Esophagus (tissue), 2 donors: Measurements from ENCODE around the gene ACVR1C. TPM values are rescaled to one million over a fixed set of nuclear protein-coding genes. Genes with fewer than 3 reads are reported as not detected.

Experiments
- H3K27ac ChIP-seq, 2 donors: one replicate each; pipeline ENCODE4 v1.5.1; 2013; ENCODE audit warnings: low read depth in 2 of 2, mild to moderate bottlenecking in 2 of 2, inconsistent platforms in 1 of 2, low read length in 1 of 2, moderate library complexity in 1 of 2
- H3K27me3 ChIP-seq, 2 donors: one replicate each; pipeline ENCODE4 v1.6.1; 2013; ENCODE audit warnings: low read length in 2 of 2, control low read depth in 1 of 2, mild to moderate bottlenecking in 1 of 2; ENCODE audit not compliant: insufficient read depth in 2 of 2, control insufficient read depth in 1 of 2
- H3K36me3 ChIP-seq, 2 donors: one replicate each; pipeline ENCODE4 v1.6.1; 2013; ENCODE audit warnings: low read length in 1 of 2; ENCODE audit not compliant: control insufficient read depth in 2 of 2, insufficient read depth in 2 of 2
- H3K4me1 ChIP-seq, 2 donors: one replicate each; pipeline ENCODE4 v1.6.1; 2013; ENCODE audit warnings: low read length in 1 of 2; ENCODE audit not compliant: control insufficient read depth in 2 of 2, insufficient read depth in 2 of 2
- H3K4me3 ChIP-seq, 2 donors: one replicate each; pipeline ENCODE4 v1.5.1; 2013; ENCODE audit warnings: low read length in 2 of 2, mild to moderate bottlenecking in 2 of 2, low read depth in 1 of 2, moderate library complexity in 1 of 2
- H3K9me3 ChIP-seq, 2 donors: one replicate each; pipeline ENCODE4 v1.6.1; 2013; ENCODE audit warnings: mild to moderate bottlenecking in 2 of 2, low read depth in 1 of 2, low read length in 1 of 2, moderate library complexity in 1 of 2; ENCODE audit not compliant: control insufficient read depth in 2 of 2, insufficient read depth in 1 of 2
- WGBS, 2 donors: extraction: QIAGEN DNeasy Blood & Tissue Kit; methylation state at CpG; one replicate each; pipeline ENCODE4 v1.1.7; 2013; 5-methylcytosine and 5-hydroxymethylcytosine counted together
- polyA plus RNA-seq, 2 donors: library from polyadenylated mRNA; stranded (reverse); fragments of 200-250 nt; gene quantifications; one replicate each; pipeline ENCODE4 v1.2.3, GENCODE V29; 2013
- donor health status: healthy with polysubstance abuse.
- donor health status: Bipolar disorder and iron deficiency.

Gene ACVR1C
- polyA plus RNA-seq, 2 donors: 0.06 TPM

DNA sequence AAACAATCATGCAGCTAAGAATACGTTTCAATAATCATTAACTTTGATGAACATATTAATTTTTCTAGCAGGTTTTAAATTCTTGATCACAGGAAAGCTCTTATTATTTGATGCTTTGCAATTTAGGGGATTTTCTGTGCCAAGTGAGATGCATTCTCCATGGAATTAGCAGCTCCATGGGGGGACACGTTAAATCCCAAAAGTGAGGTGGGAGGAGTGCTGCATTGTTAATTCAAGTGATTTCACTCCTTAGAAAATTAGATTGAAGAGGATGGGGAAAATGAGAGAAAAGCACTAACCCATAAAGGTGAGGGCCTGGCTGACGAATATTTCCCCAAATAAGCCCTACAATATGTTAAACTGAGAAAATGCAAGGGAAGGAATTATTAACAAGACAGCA is 69.2 kb downstream of the ACVR1C start:
- no peak overlapping the region for H3K27ac ChIP-seq
- no peaks in the 10 kb centered on the region for H3K36me3 ChIP-seq
- 46 to 56% methylated on average over 3 of the region's 3 CpGs for WGBS, 2 donors
- H3K4me1 ChIP-seq: no peaks in the 10 kb centered on the region
- H3K4me3 ChIP-seq: no peak overlapping the region
- H3K27me3 ChIP-seq: no peaks in the 10 kb centered on the region
- no peaks in the 10 kb centered on the region for H3K9me3 ChIP-seq

DNA sequence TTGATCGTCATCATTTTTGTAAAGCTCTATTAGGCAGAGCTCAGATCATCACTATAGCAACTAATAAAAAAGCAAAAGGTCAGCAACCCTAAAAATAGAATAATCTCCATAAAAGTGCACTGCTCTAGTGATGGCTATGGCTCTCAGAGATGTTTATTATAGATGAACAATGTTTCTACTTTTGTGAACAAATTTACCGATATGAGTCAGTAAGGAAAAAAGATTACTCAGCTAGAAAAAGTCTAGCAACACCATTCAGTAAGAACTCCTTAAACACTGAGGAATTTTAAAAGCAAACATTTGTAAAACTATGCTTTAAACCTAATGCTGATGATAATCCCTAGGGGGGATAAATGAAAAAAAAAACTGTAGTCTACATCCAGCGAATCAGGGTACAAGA is 69.6 kb downstream of the ACVR1C start:
- no peaks in the 10 kb centered on the region for H3K36me3 ChIP-seq
- H3K27me3 ChIP-seq: no peaks in the 10 kb centered on the region
- H3K9me3 ChIP-seq: no peaks in the 10 kb centered on the region
- 48 to 57% methylated on average over 3 of the region's 3 CpGs for WGBS, 2 donors
- no peaks in the 10 kb centered on the region for H3K4me1 ChIP-seq
- H3K4me3 ChIP-seq: no peak overlapping the region
- no peak overlapping the region for H3K27ac ChIP-seq

DNA sequence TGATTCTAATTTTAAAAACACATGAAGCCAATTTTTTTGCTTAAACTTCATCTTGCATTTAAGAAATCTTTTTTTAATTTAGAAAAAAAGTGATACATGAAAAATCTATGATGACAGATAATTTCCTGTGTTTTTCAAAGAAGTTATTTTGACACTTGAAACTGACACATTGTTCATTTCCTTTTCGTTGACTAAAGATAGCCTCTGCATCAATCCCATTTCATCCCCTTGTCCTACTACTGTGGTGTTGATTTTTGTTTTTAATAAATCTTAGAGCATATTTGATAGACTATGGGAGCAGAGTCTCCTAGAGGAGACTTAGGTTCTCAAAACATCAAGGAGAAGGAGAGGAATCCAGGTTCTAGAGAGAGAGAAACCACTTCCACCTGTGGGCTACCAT is 70.9 kb downstream of the ACVR1C start:
- no peak overlapping the region for H3K27ac ChIP-seq
- H3K27me3 ChIP-seq: no peaks in the 10 kb centered on the region
- no peaks in the 10 kb centered on the region for H3K36me3 ChIP-seq
- no peaks in the 10 kb centered on the region for H3K4me1 ChIP-seq
- no peak overlapping the region for H3K4me3 ChIP-seq
- H3K9me3 ChIP-seq: no peaks in the 10 kb centered on the region
- 66 to 77% methylated on average over 1 of the region's 1 CpG for WGBS, 2 donors

DNA sequence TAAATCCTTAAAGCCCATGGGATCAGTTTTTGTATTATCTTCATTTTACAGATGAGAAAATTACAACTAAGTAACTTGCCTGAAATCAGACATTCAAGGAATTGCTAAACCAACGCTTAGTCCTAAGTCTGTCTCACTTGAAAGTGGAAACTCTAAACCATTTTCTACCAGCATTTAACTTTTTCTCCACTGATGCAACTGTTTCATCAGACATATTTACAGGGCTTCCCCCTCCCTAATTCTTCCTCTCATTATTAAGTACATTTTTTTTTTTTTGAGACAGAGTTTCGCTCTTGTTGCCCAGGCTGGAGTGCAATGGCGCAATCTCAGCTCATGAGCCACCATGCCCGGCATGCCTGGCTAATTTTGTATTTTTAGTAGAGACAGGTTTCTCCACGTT is 88.6 kb downstream of the ACVR1C start:
- H3K4me1 ChIP-seq: no peaks in the 10 kb centered on the region
- H3K27me3 ChIP-seq: no peaks in the 10 kb centered on the region
- no peak overlapping the region for H3K27ac ChIP-seq
- no peak overlapping the region for H3K4me3 ChIP-seq
- H3K9me3 ChIP-seq: no peaks in the 10 kb centered on the region
- no peaks in the 10 kb centered on the region for H3K36me3 ChIP-seq
- 85 to 88% methylated on average over 5 of the region's 5 CpGs for WGBS, 2 donors

DNA sequence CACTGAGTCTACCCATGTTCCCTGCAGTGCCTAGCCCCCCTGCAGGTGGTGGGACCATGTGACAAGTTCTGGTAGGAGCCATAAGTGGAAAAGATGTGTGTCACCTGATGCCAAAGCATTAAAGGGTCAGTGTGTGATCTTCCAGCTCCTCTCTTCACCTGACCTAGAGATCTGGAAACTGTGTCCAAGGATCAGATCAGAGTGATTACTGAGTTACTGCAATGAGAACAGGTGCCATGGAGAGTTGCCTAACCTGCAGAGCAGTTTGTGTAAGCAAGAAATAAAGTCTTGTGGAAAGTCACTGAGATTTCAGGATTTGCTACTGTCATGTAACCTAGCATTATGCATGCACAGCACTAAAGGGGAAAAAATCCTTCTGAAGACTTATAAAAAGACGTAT is 90.6 kb downstream of the ACVR1C start:
- no peaks in the 10 kb centered on the region for H3K27me3 ChIP-seq
- H3K4me3 ChIP-seq: no peak overlapping the region
- no peak overlapping the region for H3K27ac ChIP-seq
- 88 to 89% methylated on average over 1 of the region's 1 CpG for WGBS, 2 donors
- no peaks in the 10 kb centered on the region for H3K4me1 ChIP-seq
- H3K9me3 ChIP-seq: no peaks in the 10 kb centered on the region
- H3K36me3 ChIP-seq: no peaks in the 10 kb centered on the region

DNA sequence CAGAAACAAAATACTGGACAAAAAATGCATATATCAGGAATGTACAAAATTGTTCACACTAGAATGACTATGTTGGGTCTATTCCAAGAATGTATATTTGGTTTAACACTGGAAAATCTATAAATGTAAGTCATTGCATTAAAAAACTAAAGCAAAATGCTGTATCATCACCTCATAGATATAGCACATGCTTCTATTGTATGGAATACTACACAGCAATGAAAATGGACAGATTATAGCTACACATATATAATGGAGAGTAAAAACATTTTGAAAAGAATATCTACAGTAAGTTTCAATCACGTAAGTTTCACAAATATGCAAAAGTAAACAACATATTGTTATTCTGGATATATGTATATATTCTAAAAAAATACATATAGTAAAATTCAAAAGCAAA is 91.8 kb downstream of the ACVR1C start:
- H3K4me1 ChIP-seq: no peaks in the 10 kb centered on the region
- 91% methylated on average over 1 of the region's 1 CpG for WGBS, 2 donors
- H3K9me3 ChIP-seq: no peaks in the 10 kb centered on the region

DNA sequence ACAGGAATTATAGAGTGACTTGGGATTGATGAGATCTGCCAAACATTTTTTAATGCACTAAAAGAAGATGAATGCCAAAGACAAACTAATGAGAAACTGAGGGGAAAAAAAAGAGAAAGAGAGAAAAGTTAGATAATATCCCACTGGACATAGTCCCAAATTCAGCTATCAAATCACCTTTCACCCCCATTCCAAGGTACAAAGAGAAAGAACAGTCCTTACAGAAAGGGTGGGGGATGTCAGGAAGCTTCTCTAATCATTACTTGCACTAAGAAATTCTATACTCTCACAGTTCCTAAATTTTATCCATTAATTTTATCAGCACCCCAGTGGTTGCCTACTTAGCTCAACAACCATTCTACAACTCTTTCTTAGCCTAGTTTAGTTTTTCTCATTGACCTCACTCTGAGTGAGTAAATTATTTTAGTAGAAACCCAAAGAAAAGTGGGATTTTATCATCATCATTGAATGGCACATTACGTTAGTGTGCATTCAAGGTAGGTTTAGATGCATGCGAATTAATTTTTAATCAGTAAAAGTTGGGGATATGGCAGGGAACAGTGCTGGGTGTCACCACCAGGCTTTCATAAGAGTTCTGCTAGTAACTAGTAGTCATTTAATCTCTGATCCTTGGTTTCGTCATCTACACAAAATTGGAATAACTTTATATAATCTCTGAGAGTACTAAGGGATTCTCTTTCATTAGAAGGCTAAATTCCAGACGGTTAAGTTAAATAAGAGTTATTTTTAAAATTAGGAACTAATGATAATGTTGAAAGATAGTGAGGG is 99.5 kb downstream of the ACVR1C start:
- Histone ChIP-seq H3K9me3 (no peaks in the 10 kb centered on the region), H3K27me3 (no peaks in the 10 kb centered on the region), H3K4me1 (no peaks in the 10 kb centered on the region), H3K4me3 (no peak overlapping the region), H3K27ac (no peak overlapping the region), H3K36me3 (no peaks in the 10 kb centered on the region)
- WGBS, 2 donors: 91 to 95% methylated on average over 4 of the region's 4 CpGs

More for the DNA sequence above, 91.8 kb downstream of the ACVR1C start:
- no peaks in the 10 kb centered on the region for H3K36me3 ChIP-seq
- H3K4me3 ChIP-seq: no peak overlapping the region
- no peak overlapping the region for H3K27ac ChIP-seq
- no peaks in the 10 kb centered on the region for H3K27me3 ChIP-seq

DNA sequence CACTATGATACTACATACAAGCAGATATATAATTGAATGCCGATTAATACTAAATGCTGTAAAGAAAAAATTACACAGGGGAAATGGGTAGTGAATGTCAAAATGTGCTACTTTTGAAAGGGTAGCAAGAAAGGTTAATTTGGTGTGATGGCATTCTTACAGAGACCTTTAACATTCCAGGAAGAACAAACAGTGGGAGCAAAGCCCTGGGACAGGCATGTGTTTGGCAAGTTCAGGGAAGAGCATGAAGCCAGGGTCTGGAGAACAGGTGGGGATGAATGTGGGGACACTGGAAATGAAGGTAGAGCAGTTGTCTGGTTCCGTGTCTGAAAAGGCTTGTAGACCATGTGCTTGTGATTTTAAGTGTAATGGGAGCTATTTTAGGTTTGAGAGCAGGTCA is 102.6 kb downstream of the ACVR1C start:
- Histone ChIP-seq H3K4me1 (no peaks in the 10 kb centered on the region), H3K27ac (no peak overlapping the region), H3K27me3 (no peaks in the 10 kb centered on the region), H3K36me3 (no peaks in the 10 kb centered on the region), H3K4me3 (no peak overlapping the region), H3K9me3 (no peaks in the 10 kb centered on the region)
- WGBS, 2 donors: 92 to 96% methylated on average over 2 of the region's 2 CpGs

DNA sequence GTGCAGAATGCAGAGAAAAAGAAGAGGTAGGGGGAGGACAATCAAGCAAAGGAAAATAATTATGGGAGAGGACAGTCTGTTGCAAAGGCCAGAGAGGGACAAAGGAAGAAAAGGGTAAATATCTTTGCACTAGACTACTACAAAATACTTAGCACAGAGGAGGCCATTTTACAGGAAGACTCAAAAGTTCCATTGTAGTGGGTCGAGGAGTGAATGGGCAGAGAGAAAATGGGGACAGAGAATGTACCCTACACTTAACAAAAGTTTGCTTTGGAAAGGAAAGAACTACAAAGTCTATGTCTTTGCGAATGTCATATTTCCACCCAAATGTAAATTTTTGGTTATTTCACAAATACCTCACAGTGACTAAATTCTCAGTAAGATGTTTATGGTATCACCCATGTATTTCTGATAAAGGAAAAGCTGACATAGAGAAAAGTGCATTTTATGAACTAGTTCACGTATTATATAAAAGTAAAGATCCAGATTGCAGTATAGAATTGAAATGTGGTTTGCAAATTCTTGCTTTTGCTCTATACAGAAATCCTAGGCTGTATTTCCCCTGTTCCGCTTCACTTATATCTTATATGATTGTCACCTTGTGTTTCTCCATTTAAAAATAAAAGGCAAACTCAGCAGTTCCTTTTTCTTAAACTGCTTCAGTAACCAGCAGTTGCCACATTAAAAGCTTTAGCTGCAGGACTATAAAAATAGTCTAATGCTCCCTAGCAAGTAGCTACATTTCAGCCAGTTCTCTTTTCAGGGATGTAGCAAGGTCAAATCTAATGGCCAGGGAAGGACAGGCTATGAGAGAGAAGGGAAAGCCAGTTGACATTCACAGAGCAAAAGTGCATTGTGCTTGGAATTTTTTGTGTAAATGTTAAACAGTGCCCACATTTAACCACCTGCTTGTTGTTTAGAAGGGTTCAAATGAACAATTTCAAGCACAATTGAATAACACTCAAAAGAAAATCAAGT is 105.1 kb downstream of the ACVR1C start:
- H3K4me1 ChIP-seq: no peaks in the 10 kb centered on the region
- WGBS, 2 donors: 82 to 85% methylated on average over 4 of the region's 4 CpGs
- no peaks in the 10 kb centered on the region for H3K9me3 ChIP-seq
- no peaks in the 10 kb centered on the region for H3K36me3 ChIP-seq
- no peaks in the 10 kb centered on the region for H3K27me3 ChIP-seq
- H3K27ac ChIP-seq: no peak overlapping the region
- no peak overlapping the region for H3K4me3 ChIP-seq
